NB4 (cell line): Measurements from ENCODE around the gene RBMS3.

Source experiments
- MYC ChIP-seq: IDR thresholded peaks from 2 replicates; pipeline ENCODE4 v1.6.1; 2011; ENCODE audit warnings: low read depth, low read length
- POLR2A ChIP-seq: IDR thresholded peaks from 2 replicates; pipeline ENCODE4 v1.6.1; 2011; ENCODE audit warnings: mild to moderate bottlenecking; ENCODE audit not compliant: insufficient read length; ENCODE audit errors: extremely low read depth
- TF ChIP-seq, protein P1 (sequence below): IDR thresholded peaks from one replicate; pipeline ENCODE4 v1.5.1; 2012; ENCODE audit warnings: low read depth, low read length
- TF ChIP-seq, protein P2 (sequence below): IDR thresholded peaks from 2 replicates; pipeline ENCODE4 v1.6.1; 2011; ENCODE audit warnings: low read depth, low read length

DNA sequence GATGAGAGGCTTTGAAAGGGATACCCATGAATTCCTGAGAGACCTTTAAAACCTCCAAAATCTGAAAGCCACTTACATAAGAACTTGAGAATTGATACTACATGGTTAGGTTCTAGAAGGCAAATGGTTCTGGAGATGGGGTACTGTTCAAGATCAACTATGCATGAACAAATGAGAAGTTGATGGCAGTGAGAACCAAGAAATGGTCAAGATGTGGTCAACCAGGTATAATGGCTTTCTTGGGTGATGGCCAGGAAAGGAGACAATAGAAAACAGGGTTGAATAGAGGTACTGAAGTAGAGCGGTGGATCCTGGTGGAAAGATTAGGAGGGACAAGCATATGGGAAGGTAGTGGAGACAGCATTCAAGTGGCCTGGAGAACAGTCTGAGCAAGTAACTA, 200.4 kb downstream of the RBMS3 start:
- TF ChIP-seq, protein P1, sequence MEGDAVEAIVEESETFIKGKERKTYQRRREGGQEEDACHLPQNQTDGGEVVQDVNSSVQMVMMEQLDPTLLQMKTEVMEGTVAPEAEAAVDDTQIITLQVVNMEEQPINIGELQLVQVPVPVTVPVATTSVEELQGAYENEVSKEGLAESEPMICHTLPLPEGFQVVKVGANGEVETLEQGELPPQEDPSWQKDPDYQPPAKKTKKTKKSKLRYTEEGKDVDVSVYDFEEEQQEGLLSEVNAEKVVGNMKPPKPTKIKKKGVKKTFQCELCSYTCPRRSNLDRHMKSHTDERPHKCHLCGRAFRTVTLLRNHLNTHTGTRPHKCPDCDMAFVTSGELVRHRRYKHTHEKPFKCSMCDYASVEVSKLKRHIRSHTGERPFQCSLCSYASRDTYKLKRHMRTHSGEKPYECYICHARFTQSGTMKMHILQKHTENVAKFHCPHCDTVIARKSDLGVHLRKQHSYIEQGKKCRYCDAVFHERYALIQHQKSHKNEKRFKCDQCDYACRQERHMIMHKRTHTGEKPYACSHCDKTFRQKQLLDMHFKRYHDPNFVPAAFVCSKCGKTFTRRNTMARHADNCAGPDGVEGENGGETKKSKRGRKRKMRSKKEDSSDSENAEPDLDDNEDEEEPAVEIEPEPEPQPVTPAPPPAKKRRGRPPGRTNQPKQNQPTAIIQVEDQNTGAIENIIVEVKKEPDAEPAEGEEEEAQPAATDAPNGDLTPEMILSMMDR, result no peak
- TF ChIP-seq POLR2A (no peak), MYC (no peak)
- TF ChIP-seq, protein P2, sequence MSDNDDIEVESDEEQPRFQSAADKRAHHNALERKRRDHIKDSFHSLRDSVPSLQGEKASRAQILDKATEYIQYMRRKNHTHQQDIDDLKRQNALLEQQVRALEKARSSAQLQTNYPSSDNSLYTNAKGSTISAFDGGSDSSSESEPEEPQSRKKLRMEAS, result no peak
